ENCODE data around the gene DAPK1. TPM values are rescaled to one million over a fixed set of nuclear protein-coding genes. Genes with fewer than 3 reads are reported as not detected.

Gene DAPK1
- total RNA-seq, 1 experiment from 2014 or later, result 19.7 TPM

- intact Hi-C loops (cut with micrococcal nuclease), result no loop called here
- POLR2A ChIA-PET, result interaction anchor here (1.3 kb wide), 1 partner anchor 30 kb away, joined by 3 read pairs; no protein-coding TSS in a partner anchor
- CTCF ChIA-PET, result interaction anchor here (0.7 kb wide), 2 partner anchors 12 to 335 kb away, joined by 3 read pairs; no protein-coding TSS in a partner anchor
- H3K27ac Mint-ChIP-seq (ENCODE audit: low read depth, unreplicated experiment), result no peak overlapping the region
- no peaks in the 10 kb centered on the region for H3K36me3 Mint-ChIP-seq (ENCODE audit: insufficient read depth, unreplicated experiment)
- H3K27me3 Mint-ChIP-seq (ENCODE audit: insufficient read depth, unreplicated experiment), result no peaks in the 10 kb centered on the region
- no TSS peak for BruUV-seq (replicated peaks)
- no peaks in the 10 kb centered on the region for H3K9me3 Mint-ChIP-seq (ENCODE audit: unreplicated experiment)
- DNase-seq (ENCODE audit: unreplicated experiment), result no peak
- peaks cover 12% of the 10 kb centered on the region for H3K4me1 Mint-ChIP-seq (ENCODE audit: insufficient read depth, unreplicated experiment)
- H3K4me3 Mint-ChIP-seq (ENCODE audit: unreplicated experiment), result no peak overlapping the region
- TF ChIP-seq CTCF (IDR thresholded peaks at IDR 0.05; ENCODE audit: unreplicated experiment), result no peak
These were observed 28.1 kb downstream of the DAPK1 start for GRCh38 chr9:87525546-87526303.

GRCh38 chr9:87527211-87527916, 29.7 kb downstream of the DAPK1 start:
- CTCF ChIA-PET, result interaction anchor here (0.5 kb wide), 1 partner anchor 1041 kb away, joined by 3 read pairs; no protein-coding TSS in a partner anchor
- DNase-seq (ENCODE audit: unreplicated experiment), result no peak
- Mint-ChIP-seq H3K4me1 (ENCODE audit: insufficient read depth, unreplicated experiment) (peaks cover 8% of the 10 kb centered on the region), H3K27me3 (ENCODE audit: insufficient read depth, unreplicated experiment) (no peaks in the 10 kb centered on the region), H3K36me3 (ENCODE audit: insufficient read depth, unreplicated experiment) (no peaks in the 10 kb centered on the region), H3K9me3 (ENCODE audit: unreplicated experiment) (no peaks in the 10 kb centered on the region), H3K27ac (ENCODE audit: low read depth, unreplicated experiment) (no peak overlapping the region), H3K4me3 (ENCODE audit: unreplicated experiment) (no peak overlapping the region)
- no TSS peak for BruUV-seq (replicated peaks)
- intact Hi-C loops (cut with micrococcal nuclease), result no loop called here
- TF ChIP-seq CTCF (IDR thresholded peaks at IDR 0.05; ENCODE audit: unreplicated experiment), result no peak
- POLR2A ChIA-PET, result interaction anchor here (1.0 to 1.5 kb wide), 2 partner anchors 11 to 16 kb away, joined by 3 to 4 read pairs; no protein-coding TSS in a partner anchor

- H3K27me3 Mint-ChIP-seq (ENCODE audit: insufficient read depth, unreplicated experiment), result no peaks in the 10 kb centered on the region
- CTCF ChIA-PET, result interaction anchor here (0.7 kb wide), 1 partner anchor 106 kb away, joined by 3 read pairs; no protein-coding TSS in a partner anchor
- H3K36me3 Mint-ChIP-seq (ENCODE audit: insufficient read depth, unreplicated experiment), result no peaks in the 10 kb centered on the region
- no peaks in the 10 kb centered on the region for H3K9me3 Mint-ChIP-seq (ENCODE audit: unreplicated experiment)
- no TSS peak for BruUV-seq (replicated peaks)
- no peak overlapping the region for H3K27ac Mint-ChIP-seq (ENCODE audit: low read depth, unreplicated experiment)
- H3K4me3 Mint-ChIP-seq (ENCODE audit: unreplicated experiment), result no peak overlapping the region
- TF ChIP-seq CTCF (IDR thresholded peaks at IDR 0.05; ENCODE audit: unreplicated experiment), result no peak
- DNase-seq (ENCODE audit: unreplicated experiment), result no peak
- POLR2A ChIA-PET, result no interaction called here
- intact Hi-C loops (cut with micrococcal nuclease), result no loop called here
- peaks cover 8% of the 10 kb centered on the region for H3K4me1 Mint-ChIP-seq (ENCODE audit: insufficient read depth, unreplicated experiment)
These were observed 31.3 kb downstream of the DAPK1 start for GRCh38 chr9:87528969-87529368.

GRCh38 chr9:87529671-87530070, 32.0 kb downstream of the DAPK1 start:
- H3K4me1 Mint-ChIP-seq (ENCODE audit: insufficient read depth, unreplicated experiment), result peaks cover 8% of the 10 kb centered on the region

More at GRCh38 chr9:87529671-87530070, 32.0 kb downstream of the DAPK1 start:
- no peaks in the 10 kb centered on the region for H3K9me3 Mint-ChIP-seq (ENCODE audit: unreplicated experiment)
- H3K27me3 Mint-ChIP-seq (ENCODE audit: insufficient read depth, unreplicated experiment), result no peaks in the 10 kb centered on the region
- ChIA-PET CTCF (interaction anchor here (0.7 kb wide), 1 partner anchor 106 kb away, joined by 3 read pairs; no protein-coding TSS in a partner anchor), POLR2A (no interaction called here)
- no TSS peak for BruUV-seq (replicated peaks)
- no peaks in the 10 kb centered on the region for H3K36me3 Mint-ChIP-seq (ENCODE audit: insufficient read depth, unreplicated experiment)
- H3K27ac Mint-ChIP-seq (ENCODE audit: low read depth, unreplicated experiment), result no peak overlapping the region
- DNase-seq (ENCODE audit: unreplicated experiment), result no peak
- H3K4me3 Mint-ChIP-seq (ENCODE audit: unreplicated experiment), result no peak overlapping the region
- intact Hi-C loops (cut with micrococcal nuclease), result no loop called here
- TF ChIP-seq CTCF (IDR thresholded peaks at IDR 0.05; ENCODE audit: unreplicated experiment), result no peak

Measured in MCF 10A (cell line).